Lung (tissue), 12 donors: ENCODE data around the gene PRKN. TPM values are rescaled to one million over a fixed set of nuclear protein-coding genes. Genes with fewer than 3 reads are reported as not detected.

Experiments used
- ATAC-seq: fragments of 200-7000 bp; cut with Tn5 transposase; one replicate; pipeline ENCODE4 v1.9.1; 2020; ENCODE audit warnings: moderate number of reproducible peaks; ENCODE audit not compliant: insufficient read depth, low FRiP score
- DNase-seq, 3 donors: peaks; one replicate each; pipeline ENCODE4 v3.0.0-alpha.2; 2013 to 2017
- H3K27ac ChIP-seq, 2 donors: one replicate each; pipeline ENCODE4 v1.5.1; 2013; ENCODE audit warnings: mild to moderate bottlenecking in 2 of 2, moderate library complexity in 2 of 2, control low read depth in 1 of 2, inconsistent platforms in 1 of 2, low read depth in 1 of 2, low read length in 1 of 2
- H3K27me3 ChIP-seq, 3 donors: one replicate each; pipeline ENCODE4 v1.5.1; 2013; ENCODE audit warnings: low read length in 2 of 3; ENCODE audit not compliant: control insufficient read depth in 3 of 3, insufficient read depth in 3 of 3
- H3K36me3 ChIP-seq, 4 donors: one replicate each; pipeline ENCODE4 v1.5.1; 2013; ENCODE audit warnings: low read length in 4 of 4, mild to moderate bottlenecking in 1 of 4, moderate library complexity in 1 of 4; ENCODE audit not compliant: control insufficient read depth in 4 of 4, insufficient read depth in 4 of 4
- H3K4me1 ChIP-seq, 5 donors: one replicate each; pipeline ENCODE4 v1.5.1; 2013; ENCODE audit warnings: low read length in 5 of 5, mild to moderate bottlenecking in 2 of 5, moderate library complexity in 1 of 5; ENCODE audit not compliant: control insufficient read depth in 5 of 5, insufficient read depth in 5 of 5
- H3K4me3 ChIP-seq: one replicate; pipeline ENCODE4 v1.5.1; 2013; ENCODE audit warnings: mild to moderate bottlenecking, control low read depth, moderate library complexity
- H3K9ac ChIP-seq, 2 donors: one replicate each; pipeline ENCODE4 v1.5.1; 2013; ENCODE audit warnings: low read length in 2 of 2, control low read depth in 1 of 2; ENCODE audit not compliant: insufficient read depth in 1 of 2
- H3K9me3 ChIP-seq, 4 donors: one replicate each; pipeline ENCODE4 v1.5.1; 2013; ENCODE audit warnings: low read length in 3 of 4, mild to moderate bottlenecking in 1 of 4, moderate library complexity in 1 of 4; ENCODE audit not compliant: control insufficient read depth in 4 of 4, insufficient read depth in 3 of 4
- WGBS, 2 donors: extraction: QIAGEN DNeasy Blood & Tissue Kit; methylation state at CpG; one replicate each; pipeline ENCODE4 v1.1.7; 2013; 5-methylcytosine and 5-hydroxymethylcytosine counted together
- polyA plus RNA-seq, 2 donors: library from polyadenylated mRNA; stranded (reverse); fragments of 200-250 nt; gene quantifications; one replicate each; pipeline ENCODE4 v1.2.1, GENCODE V29; 2013
- total RNA-seq, 2 donors: library from RNA; depleted of rRNA in 1 of 2; stranded (reverse); fragments of >200 nt in 1 of 2; gene quantifications; one replicate each; pipeline ENCODE4 v1.2.1, GENCODE V29; 2014 to 2021
- TF ChIP-seq, protein P1 (sequence below): IDR thresholded peaks from 2 replicates; pipeline ENCODE4 v1.5.1; 2012; ENCODE audit warnings: mild to moderate bottlenecking; ENCODE audit errors: control extremely low read depth, extremely low read depth
- donor health status: control.
- donor health status: control.
- donor health status: Bipolar disorder and iron deficiency.
- donor health status: healthy.
- donor health status: DM: yes; HTN: yes; CAD: no.

PRKN gene
- total and polyA plus RNA-seq, 4 donors: 0.27 to 11.2 (median 3.1) TPM

DNA sequence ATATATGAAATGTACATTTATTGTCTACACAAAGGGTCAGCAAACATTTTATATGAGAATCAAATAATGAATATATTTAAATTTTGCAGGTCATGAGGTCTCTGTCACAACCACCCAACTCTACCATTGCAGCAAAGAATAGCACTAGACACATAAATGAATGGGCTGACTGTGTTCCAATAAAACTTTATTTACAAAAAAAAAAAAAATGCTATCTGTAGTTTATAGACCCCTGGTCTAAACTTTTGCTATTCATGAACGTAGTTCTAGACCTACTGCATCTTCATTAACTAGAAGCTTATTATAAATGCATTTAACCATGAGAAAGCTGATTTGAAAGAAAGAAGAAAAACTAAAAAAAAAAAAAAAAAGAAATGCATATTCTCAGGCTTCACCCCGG, 842.8 kb downstream of the PRKN start:
- Histone ChIP-seq H3K9ac (no peak overlapping the region), H3K36me3 (no peaks in the 10 kb centered on the region), H3K4me1 (peaks cover 0 to under 1% (median 0%) of the 10 kb centered on the region in 5 donors), H3K27me3 (no peaks in the 10 kb centered on the region), H3K27ac (no peak overlapping the region), H3K4me3 (no peak overlapping the region), H3K9me3 (peaks cover 0 to 3% (median 0%) of the 10 kb centered on the region in 4 donors)
- TF ChIP-seq, protein P1, sequence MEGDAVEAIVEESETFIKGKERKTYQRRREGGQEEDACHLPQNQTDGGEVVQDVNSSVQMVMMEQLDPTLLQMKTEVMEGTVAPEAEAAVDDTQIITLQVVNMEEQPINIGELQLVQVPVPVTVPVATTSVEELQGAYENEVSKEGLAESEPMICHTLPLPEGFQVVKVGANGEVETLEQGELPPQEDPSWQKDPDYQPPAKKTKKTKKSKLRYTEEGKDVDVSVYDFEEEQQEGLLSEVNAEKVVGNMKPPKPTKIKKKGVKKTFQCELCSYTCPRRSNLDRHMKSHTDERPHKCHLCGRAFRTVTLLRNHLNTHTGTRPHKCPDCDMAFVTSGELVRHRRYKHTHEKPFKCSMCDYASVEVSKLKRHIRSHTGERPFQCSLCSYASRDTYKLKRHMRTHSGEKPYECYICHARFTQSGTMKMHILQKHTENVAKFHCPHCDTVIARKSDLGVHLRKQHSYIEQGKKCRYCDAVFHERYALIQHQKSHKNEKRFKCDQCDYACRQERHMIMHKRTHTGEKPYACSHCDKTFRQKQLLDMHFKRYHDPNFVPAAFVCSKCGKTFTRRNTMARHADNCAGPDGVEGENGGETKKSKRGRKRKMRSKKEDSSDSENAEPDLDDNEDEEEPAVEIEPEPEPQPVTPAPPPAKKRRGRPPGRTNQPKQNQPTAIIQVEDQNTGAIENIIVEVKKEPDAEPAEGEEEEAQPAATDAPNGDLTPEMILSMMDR: no peak
- 45 to 72% methylated on average over 2 of the region's 2 CpGs for WGBS, 2 donors
- DNase-seq (no peak), ATAC-seq (no peak)

DNA sequence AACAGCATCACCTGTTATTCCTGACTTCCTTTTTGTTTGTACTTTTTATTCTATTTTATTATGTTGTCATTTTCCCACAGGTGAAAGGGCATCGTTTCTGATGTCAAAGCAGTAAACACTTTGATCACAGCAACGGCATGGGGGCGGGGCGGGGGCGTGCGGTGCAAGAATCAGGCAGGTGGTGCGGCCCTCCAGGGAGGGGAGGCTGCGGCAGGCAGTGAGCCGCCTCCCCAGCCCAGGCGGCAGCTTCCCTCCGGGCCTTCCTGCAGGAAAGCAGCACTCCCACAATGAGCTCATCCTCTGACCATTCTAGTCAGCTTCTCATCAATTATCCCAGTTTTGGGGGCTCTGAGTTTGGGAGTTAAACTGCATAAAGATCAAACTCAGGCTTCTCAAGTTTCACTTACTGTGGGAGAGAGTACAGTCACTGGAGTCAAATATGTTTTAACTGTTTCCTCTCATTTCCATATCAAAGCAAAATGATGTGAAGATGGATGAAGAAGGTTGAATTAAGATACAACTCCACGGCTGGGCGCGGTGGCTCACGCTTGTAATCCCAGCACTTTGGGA, 845.3 kb downstream of the PRKN start:
- H3K4me1 ChIP-seq: no peaks in the 10 kb centered on the region
- H3K36me3 ChIP-seq: no peaks in the 10 kb centered on the region
- ATAC-seq: no peak
- no peak overlapping the region for H3K4me3 ChIP-seq
- H3K27ac ChIP-seq: no peak overlapping the region
- TF ChIP-seq, protein P1: no peak
- 80 to 92% methylated on average over 15 of the region's 15 CpGs for WGBS, 2 donors
- no peak for DNase-seq
- no peaks in the 10 kb centered on the region for H3K27me3 ChIP-seq
- no peak overlapping the region for H3K9ac ChIP-seq
- H3K9me3 ChIP-seq: peaks cover 0 to 3% (median 0%) of the 10 kb centered on the region in 4 donors

DNA sequence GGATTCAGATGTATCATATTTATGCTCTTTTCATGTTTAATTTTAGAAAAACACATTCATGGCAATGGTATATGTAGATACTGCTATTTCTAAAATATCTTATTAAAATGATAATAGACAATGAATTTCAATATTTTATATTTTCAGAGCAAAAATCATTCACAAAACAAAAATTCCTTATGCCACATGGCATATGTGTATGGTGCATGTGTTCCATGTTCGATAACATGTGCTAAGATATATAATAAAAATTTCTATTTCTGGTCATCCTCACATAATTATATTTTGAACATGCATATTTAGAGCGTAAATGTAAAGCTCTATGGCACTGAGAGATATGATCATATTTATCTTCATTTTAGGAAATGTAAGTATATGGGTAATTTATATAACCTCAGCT, 847.5 kb downstream of the PRKN start:
- no peak for ATAC-seq
- no peaks in the 10 kb centered on the region for H3K4me1 ChIP-seq
- no peak for DNase-seq
- no peaks in the 10 kb centered on the region for H3K36me3 ChIP-seq
- WGBS, 2 donors: 93 to 96% methylated on average over 2 of the region's 2 CpGs
- peaks cover 0 to 3% (median 0%) of the 10 kb centered on the region in 4 donors for H3K9me3 ChIP-seq
- H3K27ac ChIP-seq: no peak overlapping the region
- no peak overlapping the region for H3K9ac ChIP-seq
- H3K27me3 ChIP-seq: no peaks in the 10 kb centered on the region
- H3K4me3 ChIP-seq: no peak overlapping the region
- TF ChIP-seq, protein P1: no peak

DNA sequence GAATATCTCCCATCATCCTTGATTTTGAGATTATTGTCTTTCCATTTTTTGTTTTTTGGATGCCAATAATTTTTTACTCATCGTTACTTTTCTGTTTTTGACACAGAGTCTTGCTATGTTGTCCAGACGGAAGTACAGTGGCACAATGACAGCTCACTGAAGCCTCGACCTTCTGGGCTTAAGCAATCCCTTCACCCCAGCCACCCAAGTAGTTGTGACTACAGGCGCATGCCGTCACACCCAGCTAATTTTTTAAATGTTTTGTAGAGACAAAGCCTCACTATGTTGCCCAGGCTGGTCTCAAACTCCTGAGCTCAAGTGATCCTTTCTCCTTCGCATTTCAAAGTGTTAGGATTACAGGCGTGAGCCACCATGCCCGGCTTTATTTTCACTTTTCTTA, 851.3 kb downstream of the PRKN start:
- Histone ChIP-seq H3K9me3 (peaks cover 0 to 3% (median 0%) of the 10 kb centered on the region in 4 donors), H3K36me3 (no peaks in the 10 kb centered on the region), H3K27me3 (no peaks in the 10 kb centered on the region), H3K4me1 (no peaks in the 10 kb centered on the region), H3K27ac (no peak overlapping the region), H3K9ac (no peak overlapping the region), H3K4me3 (no peak overlapping the region)
- TF ChIP-seq, protein P1: no peak
- WGBS, 2 donors: 89 to 91% methylated on average over 8 of the region's 8 CpGs
- no peak for DNase-seq
- no peak for ATAC-seq
